Suprapubic skin (tissue), 3 donors: ENCODE measurements around the gene REEP2.

Source experiments
- POLR2A ChIP-seq, 2 donors: fragments of 450-650 bp; IDR thresholded peaks; one replicate each; pipeline ENCODE4 v1.6.1; 2017; ENCODE audit warnings: antibody characterized with exemption in 2 of 2, mild to moderate bottlenecking in 2 of 2, moderate library complexity in 2 of 2
- TF ChIP-seq, protein P1 (sequence below), 2 donors: fragments of 200-600 bp in 1 of 2; fragments of 450-650 bp in 1 of 2; sonication (generic) in 1 of 2; IDR thresholded peaks; one replicate each; pipeline ENCODE4 v1.5.1; 2016 to 2019; ENCODE audit warnings: antibody characterized with exemption in 2 of 2, mild to moderate bottlenecking in 1 of 2, moderate library complexity in 1 of 2

DNA sequence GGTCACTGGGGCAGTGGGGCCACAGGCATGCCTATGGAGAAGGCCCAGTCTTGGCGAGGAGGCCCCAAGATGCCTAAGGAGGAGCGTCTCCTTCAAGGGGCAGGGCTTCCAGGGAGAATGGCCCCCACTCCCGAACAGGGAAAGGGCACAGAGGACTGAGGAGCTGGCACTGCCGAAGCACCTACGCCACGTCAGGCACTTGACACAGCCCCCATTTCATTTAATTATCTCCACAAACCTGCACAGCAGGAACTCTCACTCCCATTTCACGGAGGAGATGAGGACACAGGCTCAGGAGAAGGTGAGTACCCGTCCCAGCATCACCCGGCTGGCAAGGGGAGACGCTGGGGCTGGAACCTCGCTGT lies 52.4 kb downstream of the REEP2 start:
- TF ChIP-seq, protein P1, sequence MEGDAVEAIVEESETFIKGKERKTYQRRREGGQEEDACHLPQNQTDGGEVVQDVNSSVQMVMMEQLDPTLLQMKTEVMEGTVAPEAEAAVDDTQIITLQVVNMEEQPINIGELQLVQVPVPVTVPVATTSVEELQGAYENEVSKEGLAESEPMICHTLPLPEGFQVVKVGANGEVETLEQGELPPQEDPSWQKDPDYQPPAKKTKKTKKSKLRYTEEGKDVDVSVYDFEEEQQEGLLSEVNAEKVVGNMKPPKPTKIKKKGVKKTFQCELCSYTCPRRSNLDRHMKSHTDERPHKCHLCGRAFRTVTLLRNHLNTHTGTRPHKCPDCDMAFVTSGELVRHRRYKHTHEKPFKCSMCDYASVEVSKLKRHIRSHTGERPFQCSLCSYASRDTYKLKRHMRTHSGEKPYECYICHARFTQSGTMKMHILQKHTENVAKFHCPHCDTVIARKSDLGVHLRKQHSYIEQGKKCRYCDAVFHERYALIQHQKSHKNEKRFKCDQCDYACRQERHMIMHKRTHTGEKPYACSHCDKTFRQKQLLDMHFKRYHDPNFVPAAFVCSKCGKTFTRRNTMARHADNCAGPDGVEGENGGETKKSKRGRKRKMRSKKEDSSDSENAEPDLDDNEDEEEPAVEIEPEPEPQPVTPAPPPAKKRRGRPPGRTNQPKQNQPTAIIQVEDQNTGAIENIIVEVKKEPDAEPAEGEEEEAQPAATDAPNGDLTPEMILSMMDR (IDR thresholded peaks at IDR 0.05): no peak
- TF ChIP-seq POLR2A (IDR thresholded peaks at IDR 0.05): no peak
